ENCODE results near the gene ARHGAP31.

The ARHGAP31 gene

GRCh38 chr3:119436977-119437376, 142.8 kb downstream of the ARHGAP31 start:
- no peak for DNase-seq (ENCODE audit: low read depth in 2 of 2)

GRCh38 chr3:119437691-119438258, 143.6 kb downstream of the ARHGAP31 start:
- no peak for DNase-seq (ENCODE audit: low read depth in 2 of 2)

- no peak for DNase-seq (ENCODE audit: low read depth in 2 of 2)
Observed at GRCh38 chr3:119443179-119443578, 149.0 kb downstream of the ARHGAP31 start.

- no peak for DNase-seq (ENCODE audit: low read depth in 2 of 2)
Observed at GRCh38 chr3:119444590-119444989, 150.4 kb downstream of the ARHGAP31 start.

- no peak for DNase-seq (ENCODE audit: low read depth in 2 of 2)
Observed at GRCh38 chr3:119453822-119454221, 159.6 kb downstream of the ARHGAP31 start.

- DNase-seq (ENCODE audit: low read depth in 2 of 2), result no peak
Observed at GRCh38 chr3:119456469-119456868, 162.3 kb downstream of the ARHGAP31 start.

GRCh38 chr3:119457246-119457645, 163.1 kb downstream of the ARHGAP31 start:
- DNase-seq (ENCODE audit: low read depth in 2 of 2), result no peak

- peak; percentile 99 for DNase-seq (ENCODE audit: low read depth in 2 of 2)
Observed at GRCh38 chr3:119463171-119464169, 169.3 kb downstream of the ARHGAP31 start, which contains the start of gene TMEM39A. Gene TMEM39A, minus strand, starts transcription at chr3:119463615. Its CDS starts 1,541 bp downstream, at chr3:119462074.

- DNase-seq (ENCODE audit: low read depth in 2 of 2), result no peak
Observed at GRCh38 chr3:119468041-119468440, 173.9 kb downstream of the ARHGAP31 start.

- no peak for DNase-seq (ENCODE audit: low read depth in 2 of 2)
Observed at GRCh38 chr3:119469418-119470189, 175.4 kb downstream of the ARHGAP31 start.

All from stimulated activated CD8-positive, alpha-beta memory T cell treated with anti-CD3 and anti-CD28 coated beads, Interleukin-2, amount 100 ng/mL, for 48 hours (primary cell).